Measurements from ENCODE around the gene CEL.
"Not testable (repeated sequence)": the region's sequence is repeated elsewhere in the genome, so short reads cannot be mapped to it uniquely, and the experiment has no call there.

The CEL gene

DNA sequence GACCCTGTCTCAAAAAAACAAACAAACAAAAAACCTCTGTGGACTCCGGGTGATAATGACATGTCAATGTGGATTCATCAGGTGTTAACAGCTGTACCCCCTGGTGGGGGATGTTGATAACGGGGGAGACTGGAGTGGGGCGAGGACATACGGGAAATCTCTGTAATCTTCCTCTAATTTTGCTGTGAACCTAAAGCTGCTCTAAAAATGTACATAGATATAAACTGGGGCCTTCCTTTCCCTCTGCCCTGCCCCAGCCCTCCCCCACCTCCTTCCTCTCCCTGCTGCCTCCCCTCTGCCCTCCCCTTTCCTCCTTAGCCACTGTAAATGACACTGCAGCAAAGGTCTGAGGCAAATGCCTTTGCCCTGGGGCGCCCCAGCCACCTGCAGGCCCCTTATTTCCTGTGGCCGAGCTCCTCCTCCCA lies 1.4 kb upstream of the CEL start:
- intact Hi-C loops (cut with DNase I): no loop called here

DNA sequence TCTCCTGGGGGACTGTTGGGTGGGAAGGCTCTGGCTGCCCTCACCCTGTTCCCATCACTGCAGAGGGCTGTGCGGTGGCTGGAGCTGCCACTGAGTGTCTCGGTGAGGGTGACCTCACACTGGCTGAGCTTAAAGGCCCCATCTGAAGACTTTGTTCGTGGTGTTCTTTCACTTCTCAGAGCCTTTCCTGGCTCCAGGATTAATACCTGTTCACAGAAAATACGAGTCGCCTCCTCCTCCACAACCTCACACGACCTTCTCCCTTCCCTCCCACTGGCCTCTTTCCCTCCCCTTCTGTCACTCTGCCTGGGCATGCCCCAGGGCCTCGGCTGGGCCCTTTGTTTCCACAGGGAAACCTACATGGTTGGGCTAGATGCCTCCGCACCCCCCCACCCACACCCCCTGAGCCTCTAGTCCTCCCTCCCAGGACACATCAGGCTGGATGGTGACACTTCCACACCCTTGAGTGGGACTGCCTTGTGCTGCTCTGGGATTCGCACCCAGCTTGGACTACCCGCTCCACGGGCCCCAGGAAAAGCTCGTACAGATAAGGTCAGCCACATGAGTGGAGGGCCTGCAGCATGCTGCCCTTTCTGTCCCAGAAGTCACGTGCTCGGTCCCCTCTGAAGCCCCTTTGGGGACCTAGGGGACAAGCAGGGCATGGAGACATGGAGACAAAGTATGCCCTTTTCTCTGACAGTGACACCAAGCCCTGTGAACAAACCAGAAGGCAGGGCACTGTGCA lies 590 bp upstream of the CEL start:
- intact Hi-C loops (cut with DNase I): not testable (repeated sequence)
- DNase-seq: peak in 1 of 10 donors; percentile 67

More for the DNA sequence above, 1.4 kb upstream of the CEL start:
- DNase-seq: peak in 1 of 10 donors; percentile 14

DNA sequence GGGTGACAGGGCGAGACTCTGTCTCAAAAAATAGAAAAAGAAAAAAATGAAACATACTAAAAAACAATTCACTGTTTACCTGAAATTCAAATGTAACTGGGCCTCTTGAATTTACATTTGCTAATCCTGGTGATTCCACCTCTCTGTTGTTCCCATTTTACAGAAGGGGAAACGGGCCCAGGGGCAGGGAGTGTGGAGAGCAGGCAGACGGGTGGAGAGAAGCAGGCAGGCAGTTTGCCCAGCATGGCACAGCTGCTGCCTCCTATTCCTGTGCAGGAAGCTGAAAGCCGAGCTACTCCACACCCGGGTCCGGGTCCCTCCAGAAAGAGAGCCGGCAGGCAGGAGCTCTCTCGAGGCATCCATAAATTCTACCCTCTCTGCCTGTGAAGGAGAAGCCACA lies 788 bp downstream of the CEL start:
- DNase-seq: peak in 1 of 10 donors; percentile 46
- intact Hi-C loops (cut with DNase I): not testable (repeated sequence)

DNA sequence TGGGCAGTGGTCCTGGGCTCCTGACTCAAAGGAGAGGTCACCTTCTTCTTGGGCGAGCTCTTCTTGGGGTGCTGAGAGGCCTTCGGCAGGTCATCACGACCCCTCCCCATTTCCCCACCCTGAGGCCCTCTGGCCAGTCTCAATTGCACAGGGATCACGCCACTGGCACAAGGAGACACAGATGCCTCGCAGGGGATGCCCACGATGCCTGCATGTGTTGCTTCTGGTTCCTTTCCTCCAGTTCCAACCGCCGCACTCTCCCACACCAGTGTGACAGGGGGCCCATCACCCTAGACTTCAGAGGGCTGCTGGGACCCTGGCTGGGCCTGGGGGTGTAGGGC lies 1.3 kb downstream of the CEL start:
- intact Hi-C loops (cut with DNase I): no loop called here
- DNase-seq: no peak

- intact Hi-C loops (cut with DNase I): no loop called here
- DNase-seq: peak in 1 of 10 donors; percentile 72
Measured at GRCh38 chr9:133063500-133064231, 1.9 kb downstream of the CEL start.

DNA sequence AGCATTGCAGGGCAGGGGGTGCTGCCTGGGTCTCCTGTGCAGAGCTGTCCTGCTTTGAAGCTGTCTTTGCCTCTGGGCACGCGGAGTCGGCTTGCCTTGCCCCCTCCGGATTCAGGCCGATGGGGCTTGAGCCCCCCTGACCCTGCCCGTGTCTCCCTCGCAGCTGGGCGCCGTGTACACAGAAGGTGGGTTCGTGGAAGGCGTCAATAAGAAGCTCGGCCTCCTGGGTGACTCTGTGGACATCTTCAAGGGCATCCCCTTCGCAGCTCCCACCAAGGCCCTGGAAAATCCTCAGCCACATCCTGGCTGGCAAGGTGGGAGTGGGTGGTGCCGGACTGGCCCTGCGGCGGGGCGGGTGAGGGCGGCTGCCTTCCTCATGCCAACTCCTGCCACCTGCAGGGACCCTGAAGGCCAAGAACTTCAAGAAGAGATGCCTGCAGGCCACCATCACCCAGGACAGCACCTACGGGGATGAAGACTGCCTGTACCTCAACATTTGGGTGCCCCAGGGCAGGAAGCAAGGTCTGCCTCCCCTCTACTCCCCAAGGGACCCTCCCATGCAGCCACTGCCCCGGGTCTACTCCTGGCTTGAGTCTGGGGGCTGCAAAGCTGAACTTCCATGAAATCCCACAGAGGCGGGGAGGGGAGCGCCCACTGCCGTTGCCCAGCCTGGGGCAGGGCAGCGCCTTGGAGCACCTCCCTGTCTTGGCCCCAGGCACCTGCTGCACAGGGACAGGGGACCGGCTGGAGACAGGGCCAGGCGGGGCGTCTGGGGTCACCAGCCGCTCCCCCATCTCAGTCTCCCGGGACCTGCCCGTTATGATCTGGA lies 2.7 kb downstream of the CEL start:
- intact Hi-C loops (cut with DNase I): no loop called here

DNA sequence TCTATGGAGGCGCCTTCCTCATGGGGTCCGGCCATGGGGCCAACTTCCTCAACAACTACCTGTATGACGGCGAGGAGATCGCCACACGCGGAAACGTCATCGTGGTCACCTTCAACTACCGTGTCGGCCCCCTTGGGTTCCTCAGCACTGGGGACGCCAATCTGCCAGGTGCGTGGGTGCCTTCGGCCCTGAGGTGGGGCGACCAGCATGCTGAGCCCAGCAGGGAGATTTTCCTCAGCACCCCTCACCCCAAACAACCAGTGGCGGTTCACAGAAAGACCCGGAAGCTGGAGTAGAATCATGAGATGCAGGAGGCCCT lies 3.2 kb downstream of the CEL start:
- peak in 1 of 10 donors; percentile 67 for DNase-seq
- intact Hi-C loops (cut with DNase I): no loop called here

More for the DNA sequence above, 2.7 kb downstream of the CEL start:
- peak in 2 of 10 donors; percentile 35 to 82 for DNase-seq

- DNase-seq: peak in 1 of 10 donors; percentile 56
Measured at GRCh38 chr9:133066181-133066983, 4.6 kb downstream of the CEL start.

GRCh38 chr9:133067006-133067405 lies 5.2 kb downstream of the CEL start:
- intact Hi-C loops (cut with DNase I): no loop called here
- DNase-seq: peak in 2 of 10 donors; percentile 64 to 65

More at GRCh38 chr9:133066181-133066983, 4.6 kb downstream of the CEL start:
- intact Hi-C loops (cut with DNase I): no loop called here

DNA sequence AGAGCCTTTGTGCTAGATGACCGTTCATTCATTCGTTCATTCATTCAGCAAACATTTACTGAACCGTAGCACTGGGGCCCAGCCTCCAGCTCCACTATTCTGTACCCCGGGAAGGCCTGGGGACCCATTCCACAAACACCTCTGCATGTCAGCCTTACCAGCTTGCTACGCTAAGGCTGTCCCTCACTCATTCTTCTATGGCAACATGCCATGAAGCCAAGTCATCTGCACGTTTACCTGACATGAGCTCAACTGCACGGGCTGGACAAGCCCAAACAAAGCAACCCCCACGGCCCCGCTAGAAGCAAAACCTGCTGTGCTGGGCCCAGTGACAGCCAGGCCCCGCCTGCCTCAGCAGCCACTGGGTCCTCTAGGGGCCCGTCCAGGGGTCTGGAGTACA lies 6.0 kb downstream of the CEL start:
- DNase-seq: peak in 1 of 10 donors; percentile 22
- intact Hi-C loops (cut with DNase I): no loop called here

GRCh38 chr9:133068431-133068830 lies 6.7 kb downstream of the CEL start:
- DNase-seq: peak in 1 of 10 donors; percentile 2
- intact Hi-C loops (cut with DNase I): not testable (repeated sequence)

- intact Hi-C loops (cut with DNase I): not testable (repeated sequence)
- peak in 3 of 10 donors; percentile 63 to 83 (median 69) for DNase-seq
Measured at GRCh38 chr9:133070500-133070961, 8.8 kb downstream of the CEL start.

- peak in 1 of 10 donors; percentile 50 for DNase-seq
- intact Hi-C loops (cut with DNase I): not testable (repeated sequence)
Measured at GRCh38 chr9:133070985-133071384, 9.2 kb downstream of the CEL start.

GRCh38 chr9:133071484-133072150 lies 9.8 kb downstream of the CEL start:
- DNase-seq: peak in 3 of 10 donors; percentile 33 to 64 (median 47)
- intact Hi-C loops (cut with DNase I): no loop called here

- intact Hi-C loops (cut with DNase I): not testable (repeated sequence)
- DNase-seq: peak in 1 of 10 donors; percentile 31
Measured at GRCh38 chr9:133072210-133072609, 10.4 kb downstream of the CEL start.

DNA sequence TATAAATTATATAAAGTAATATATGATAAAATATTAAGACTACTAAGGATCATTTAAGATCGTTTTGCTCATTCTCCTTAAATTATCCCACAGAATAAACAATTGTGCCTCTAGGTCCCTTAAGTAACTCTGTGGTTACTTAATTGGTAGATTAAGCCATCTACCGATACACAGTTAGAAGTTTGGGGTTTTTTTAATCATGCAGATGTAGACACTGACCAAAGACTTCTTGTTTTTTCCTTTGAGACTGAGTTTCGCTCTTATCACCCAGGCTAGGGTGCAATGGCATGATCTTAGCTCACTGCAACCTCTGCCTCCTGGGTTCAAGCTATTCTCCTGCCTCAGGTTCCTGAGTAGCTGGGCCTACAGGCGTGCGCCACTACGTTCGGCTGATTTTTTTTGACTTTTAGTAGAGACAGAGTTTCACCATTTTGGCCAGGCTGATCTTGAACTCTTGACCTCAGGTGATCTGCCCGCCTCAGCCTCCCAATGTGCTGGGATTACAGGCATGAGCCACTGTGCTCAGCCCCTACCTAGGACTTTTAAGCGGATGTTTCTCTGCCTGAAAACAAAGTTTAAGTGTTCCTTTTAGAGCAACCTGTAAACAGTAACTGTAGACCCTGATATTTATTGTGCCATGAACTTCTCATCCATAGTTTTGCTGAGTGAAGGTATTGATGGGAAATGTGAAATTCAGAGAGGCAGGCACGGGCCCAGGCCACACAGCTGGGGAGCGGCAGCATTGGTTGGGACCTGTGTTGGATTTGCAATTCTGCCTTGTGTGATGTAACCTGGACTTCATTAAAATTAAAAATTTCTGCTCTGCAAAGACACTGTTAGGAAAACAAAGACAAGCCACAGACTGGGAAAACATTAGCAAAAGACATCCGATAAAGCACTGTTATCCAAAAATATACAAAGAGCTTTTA lies 11.6 kb downstream of the CEL start:
- peak in 2 of 10 donors; percentile 12 to 41 for DNase-seq
- intact Hi-C loops (cut with DNase I): no loop called here

- intact Hi-C loops (cut with DNase I): no loop called here
- DNase-seq: peak in 2 of 10 donors; percentile 12 to 26
Measured at GRCh38 chr9:133074111-133074651, 12.4 kb downstream of the CEL start.

All from posterior cingulate gyrus (tissue), 11 donors.